NCI-H128 (cell line): ENCODE data around the gene MRPL42.
A peak's percentile ranks its signal among the peaks of the same experiment; 100 is the strongest.
"Not testable (repeated sequence)": the region's sequence is repeated elsewhere in the genome, so short reads cannot be mapped to it uniquely, and the experiment has no call there.

Experiments used
- DNase-seq: peaks from one replicate; lab custom pipeline; 2025; ENCODE audit not compliant: unreplicated experiment; lab: John Stamatoyannopoulos, UW

Gene MRPL42

GRCh38 chr12:93467351-93468007 lies at the start of gene MRPL42:
Gene MRPL42 (plus strand): TSS chr12:93467514. CDS start chr12:93469286, 1,772 bp downstream.
- peak; percentile 87 for DNase-seq

DNA sequence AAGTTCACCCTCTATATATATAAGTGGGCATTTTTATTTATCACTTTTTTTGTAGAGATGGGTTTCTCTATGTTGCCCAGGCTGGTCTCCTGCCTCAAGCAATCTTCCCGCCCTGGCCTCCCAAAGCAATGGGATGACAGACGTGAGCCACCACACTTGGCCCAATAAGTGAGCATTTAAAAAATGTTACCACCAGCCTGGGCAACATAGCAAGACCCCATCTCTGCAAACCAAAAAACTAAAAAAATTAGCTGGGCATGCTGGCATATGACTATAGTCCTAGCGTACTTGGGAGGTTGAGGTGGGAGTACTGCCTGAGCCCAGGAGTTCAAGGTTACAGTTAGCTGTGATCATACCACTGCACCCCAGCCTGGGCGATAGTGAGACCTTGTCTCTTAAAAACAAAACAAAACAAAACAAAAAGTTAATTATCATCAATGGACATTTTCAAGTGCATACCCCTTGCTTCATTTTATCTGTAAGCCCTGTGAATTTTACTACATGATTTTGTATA lies 49.3 kb upstream of the MRPL42 start:
- no peak for DNase-seq

DNA sequence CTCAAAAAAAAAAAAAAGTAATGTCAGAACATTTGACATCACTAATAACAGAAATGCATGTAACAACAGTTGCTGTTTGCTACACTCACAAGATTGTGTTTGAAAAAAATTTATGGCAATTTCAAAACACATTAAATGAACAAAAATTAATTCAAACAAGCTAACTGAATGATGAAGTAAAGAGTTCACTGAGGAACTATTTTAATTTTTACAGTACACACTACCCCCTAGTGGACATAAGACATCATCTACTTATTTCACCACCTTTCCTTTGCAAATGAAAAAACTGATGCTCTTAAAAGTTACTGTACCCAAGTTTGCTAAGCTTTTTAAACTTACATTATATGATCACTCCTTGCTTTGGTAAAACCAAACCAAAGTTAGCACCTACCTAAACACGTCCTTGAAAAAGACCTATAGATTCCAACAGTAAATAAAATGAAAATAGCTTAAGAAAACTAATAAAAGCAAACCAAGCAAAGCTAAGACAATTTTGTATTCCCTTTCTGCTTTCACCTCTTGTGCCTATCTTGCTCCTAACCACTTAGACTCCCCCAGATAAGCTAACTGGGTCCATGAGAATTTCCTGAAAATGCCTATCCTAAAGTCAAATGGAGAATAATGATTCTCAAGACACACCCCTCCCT lies 47.8 kb upstream of the MRPL42 start:
- no peak for DNase-seq

DNA sequence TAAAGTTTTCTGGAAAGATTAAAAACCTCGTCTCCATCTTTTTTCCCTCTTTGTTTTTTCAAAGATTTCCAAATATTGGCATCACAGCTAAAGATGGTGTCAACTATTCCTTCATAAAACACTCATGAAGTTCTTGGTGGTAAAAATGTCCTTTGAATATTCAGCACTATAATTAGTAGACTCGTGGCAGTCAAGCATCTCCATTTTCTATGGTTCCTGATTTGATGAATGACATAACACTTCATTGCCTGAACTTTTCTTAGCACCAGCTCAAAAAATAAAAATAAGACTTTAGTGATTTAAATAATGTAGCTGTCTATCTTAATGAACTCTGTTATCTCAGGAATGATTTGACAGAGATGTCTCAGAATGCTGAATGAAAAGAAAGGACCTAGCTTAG lies 45.3 kb upstream of the MRPL42 start:
- DNase-seq: no peak

DNA sequence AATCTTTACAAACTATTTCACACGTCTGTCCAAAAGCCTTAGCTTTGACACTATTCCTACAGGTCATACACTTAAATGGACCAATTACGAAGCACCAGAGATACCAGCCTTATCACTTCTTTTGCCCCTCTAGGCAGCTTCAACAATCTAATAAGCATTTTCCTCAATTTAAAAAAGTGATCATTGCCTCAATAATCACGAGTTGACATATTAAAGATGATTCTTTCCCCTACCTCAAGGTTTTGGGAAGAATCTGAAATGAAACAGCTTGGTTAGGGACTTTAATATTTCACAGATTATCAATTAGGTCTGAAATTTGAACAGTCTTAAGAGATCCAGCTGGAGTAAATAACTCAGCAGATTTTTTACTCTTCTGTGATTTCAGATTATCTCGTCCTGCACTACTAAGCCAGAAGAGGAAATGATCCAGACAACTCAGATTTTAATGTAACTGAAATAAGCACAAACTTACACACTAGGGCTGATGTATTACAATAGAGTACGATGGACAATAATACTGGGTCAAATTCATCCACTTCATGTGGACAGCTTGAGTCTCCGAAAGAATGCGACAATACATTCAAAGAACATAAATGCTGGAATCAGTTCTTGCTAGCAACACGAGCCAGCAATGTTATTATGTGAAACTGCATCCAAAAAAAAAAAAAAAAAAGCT lies 41.4 kb upstream of the MRPL42 start:
- no peak for DNase-seq

DNA sequence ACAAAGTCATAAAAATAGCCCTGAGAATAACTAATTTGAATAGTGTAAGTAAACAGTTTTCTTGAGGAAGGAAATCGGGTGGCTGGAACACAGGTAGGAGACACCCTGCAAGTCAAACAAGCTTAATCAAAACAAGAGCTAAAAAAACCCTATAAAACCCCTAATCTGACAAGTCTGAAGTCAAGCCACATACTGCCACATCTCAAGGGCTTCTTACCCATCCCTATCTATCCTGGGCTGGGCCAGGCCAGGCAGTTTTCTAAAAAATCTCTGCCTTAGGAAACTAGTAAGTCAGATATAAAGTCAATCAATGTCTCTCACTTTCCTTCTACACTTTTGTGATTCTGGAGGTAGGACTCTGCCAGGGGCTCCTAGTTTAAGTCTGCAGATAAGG lies 40.9 kb upstream of the MRPL42 start:
- no peak for DNase-seq

GRCh38 chr12:93427779-93428564 lies 39.3 kb upstream of the MRPL42 start:
- no peak for DNase-seq

- no peak for DNase-seq
These were observed 37.9 kb upstream of the MRPL42 start for GRCh38 chr12:93429448-93429847.

- DNase-seq: no peak
These were observed 37.5 kb upstream of the MRPL42 start for GRCh38 chr12:93429852-93430251.

GRCh38 chr12:93430280-93430679 lies 37.0 kb upstream of the MRPL42 start:
- DNase-seq: no peak

- DNase-seq: not testable (repeated sequence)
These were observed 35.3 kb upstream of the MRPL42 start for GRCh38 chr12:93432031-93432430.

DNA sequence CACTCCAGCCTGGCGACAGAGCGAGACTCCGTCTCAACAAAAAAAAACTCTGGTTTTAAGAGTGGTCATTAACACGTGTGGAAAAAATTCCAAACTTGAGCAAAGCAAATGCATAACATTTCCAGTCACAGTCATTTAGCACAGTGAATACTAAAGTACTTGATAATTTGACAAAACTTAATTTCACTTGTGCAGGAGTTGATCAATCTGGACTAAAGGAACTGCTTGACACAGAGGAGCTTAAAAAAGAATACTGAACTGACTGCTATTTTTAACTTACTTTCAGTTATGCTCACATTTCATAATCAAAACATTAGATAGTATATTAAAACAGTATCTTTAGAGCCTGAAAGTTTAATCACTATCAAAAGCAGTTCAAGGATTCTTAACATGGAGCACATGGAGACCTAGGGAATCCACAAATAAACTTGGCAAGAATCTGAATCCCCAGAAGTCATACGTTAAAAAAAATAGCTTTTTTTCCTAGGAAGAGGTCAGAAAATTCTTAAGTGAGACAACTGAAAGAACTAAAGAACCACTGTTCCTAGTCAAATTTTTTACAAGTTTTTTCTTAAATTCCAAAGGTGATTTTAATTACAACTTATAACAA lies 33.0 kb upstream of the MRPL42 start:
- DNase-seq: no peak

DNA sequence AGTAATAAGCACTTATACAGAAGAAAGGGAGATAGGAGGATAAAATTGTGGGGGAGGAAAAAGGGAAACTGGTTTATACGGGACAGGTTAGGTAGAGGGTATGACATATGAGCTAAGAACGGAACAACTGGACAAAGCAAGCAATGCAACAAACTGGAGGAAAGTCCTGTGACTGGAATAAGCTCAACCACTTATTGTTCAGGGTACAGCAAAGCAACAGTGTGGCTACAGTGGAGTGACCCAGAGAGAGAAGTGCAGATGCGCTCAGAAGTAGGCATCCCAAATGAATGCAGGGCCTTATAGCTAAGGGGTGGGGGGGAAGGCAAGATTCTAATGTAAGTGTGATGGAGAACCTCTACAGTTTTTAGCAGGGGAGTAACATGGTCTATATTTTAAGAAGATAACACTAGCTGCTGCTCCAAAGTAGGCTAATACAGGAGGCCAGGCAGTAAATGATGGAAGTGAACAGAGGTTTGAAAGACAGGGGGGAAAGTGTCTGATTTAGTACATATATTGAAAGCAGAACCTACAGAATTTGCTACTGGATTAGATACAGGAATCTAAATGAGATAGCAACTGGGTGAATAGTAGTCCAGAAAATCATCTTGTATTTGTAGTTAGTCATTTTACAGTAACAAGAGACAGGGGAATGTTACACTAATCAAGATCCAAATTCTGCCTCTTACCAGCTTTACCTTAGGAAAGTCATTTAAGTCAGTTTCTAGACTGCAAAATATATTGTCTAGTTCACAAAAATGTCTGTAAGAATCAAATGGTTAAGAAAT lies 28.9 kb upstream of the MRPL42 start:
- no peak for DNase-seq

- DNase-seq: no peak
These were observed 27.1 kb upstream of the MRPL42 start for GRCh38 chr12:93440043-93440835.

- DNase-seq: no peak
These were observed 26.2 kb upstream of the MRPL42 start for GRCh38 chr12:93441081-93441616.

GRCh38 chr12:93441617-93442410 lies 25.5 kb upstream of the MRPL42 start, which contains the start of gene UBE2N:
Gene UBE2N (minus strand): TSS chr12:93441947. CDS start chr12:93441884, 63 bp downstream.
- peak; percentile 86 for DNase-seq

DNA sequence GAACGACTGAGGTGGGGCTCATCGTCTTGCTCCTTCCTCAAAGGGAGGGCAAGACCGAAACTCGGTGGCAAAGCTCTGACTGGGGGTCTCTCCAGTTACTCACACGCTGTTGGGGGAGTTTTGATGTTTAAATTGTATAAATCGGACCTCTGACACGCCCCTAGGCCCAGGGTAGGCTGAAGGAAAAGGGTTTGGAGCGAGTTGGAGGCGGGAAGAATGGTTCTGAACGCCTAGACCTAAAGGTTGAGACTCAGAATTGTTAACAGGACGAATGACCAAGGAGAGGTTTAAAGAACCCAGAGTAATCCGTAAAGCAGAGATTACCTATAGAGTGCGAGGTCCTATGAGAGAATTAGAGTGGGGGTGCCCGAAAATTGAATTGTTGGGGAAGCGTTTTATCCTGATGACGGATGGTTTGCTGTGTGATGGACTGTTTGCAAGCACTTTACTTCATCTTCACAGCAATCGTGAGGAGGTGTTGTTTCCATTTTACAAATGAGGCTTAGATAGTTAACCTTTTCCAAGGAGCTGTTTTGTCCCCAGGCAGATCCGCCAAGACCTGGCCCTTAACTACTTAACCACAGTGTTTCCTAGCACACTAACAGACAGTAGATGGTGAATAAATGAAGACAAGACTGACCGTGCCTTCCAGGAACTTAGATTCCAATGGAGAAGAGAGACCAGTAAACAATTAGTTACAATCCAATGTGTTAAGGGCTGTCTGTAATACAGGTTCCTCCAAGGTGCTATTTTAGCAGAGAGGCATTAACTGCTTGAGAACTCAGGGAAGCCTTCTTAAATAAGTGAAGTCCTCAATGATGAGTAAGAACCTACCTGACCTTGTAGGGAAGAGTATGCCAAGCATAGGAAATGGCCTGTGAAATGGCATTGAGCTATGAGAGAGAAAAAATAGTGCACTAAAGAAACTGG lies 24.6 kb upstream of the MRPL42 start:
- no peak for DNase-seq
